HepG2 (cell line): ENCODE data around the gene ERVH48-1. TPM values are rescaled to one million over a fixed set of nuclear protein-coding genes. Genes with fewer than 3 reads are reported as not detected.

Source experiments
- ASH2L ChIP-seq: fragments of 300-600, 200-600 bp; sonication (generic); IDR thresholded peaks from 2 replicates; pipeline ENCODE4 v1.7.0; 2017; ENCODE audit warnings: low read depth, mild to moderate bottlenecking, moderate library complexity, mixed read lengths, low read length; ENCODE audit not compliant: insufficient read length
- CBX5 ChIP-seq: sonication (generic); formaldehyde crosslinking; IDR thresholded peaks from 2 replicates; pipeline ENCODE4 v1.4.0; 2020; ENCODE audit warnings: missing genetic modification reagents, borderline replicate concordance
- CENPX ChIP-seq: sonication (generic); formaldehyde crosslinking; IDR thresholded peaks from 2 replicates; pipeline ENCODE4 v1.9.0; 2021; ENCODE audit warnings: mild to moderate bottlenecking, missing genetic modification reagents, moderate library complexity
- CSRNP2 ChIP-seq: sonication (generic); formaldehyde crosslinking; conservative IDR thresholded peaks from 2 replicates; pipeline ENCODE4 v1.8.0; 2022; ENCODE audit warnings: low read depth, missing genetic modification reagents
- GATA4 ChIP-seq: sonication (generic); IDR thresholded peaks from 2 replicates; pipeline ENCODE4 v1.6.1; 2016; ENCODE audit warnings: antibody characterized with exemption, low read depth, borderline replicate concordance
- HES4 ChIP-seq: sonication (generic); formaldehyde crosslinking; IDR thresholded peaks from 2 replicates; pipeline ENCODE4 v1.9.0; 2021; ENCODE audit warnings: mild to moderate bottlenecking, missing genetic modification reagents, borderline replicate concordance
- IRF2 ChIP-seq: IDR thresholded peaks from 2 replicates; pipeline ENCODE4 v1.6.1; 2018; ENCODE audit warnings: missing genetic modification reagents, missing compliant biosample characterization
- JUND ChIP-seq: sonication (generic); formaldehyde crosslinking; IDR thresholded peaks from 2 replicates; pipeline ENCODE4 v1.8.0; 2022; ENCODE audit warnings: mild to moderate bottlenecking, missing genetic modification reagents
- MAX ChIP-seq: IDR thresholded peaks from 2 replicates; pipeline ENCODE4 v1.6.1; 2012; ENCODE audit warnings: inconsistent platforms
- NFYB ChIP-seq: sonication (generic); formaldehyde crosslinking; IDR thresholded peaks from 2 replicates; pipeline ENCODE4 v1.4.0; 2020; ENCODE audit warnings: missing genetic modification reagents
- POLR2G ChIP-seq: fragments of 200-400 bp; formaldehyde crosslinking; IDR thresholded peaks from 2 replicates; pipeline ENCODE4 v1.6.1; 2018; ENCODE audit warnings: mild to moderate bottlenecking, low read depth, low read length, moderate library complexity
- PRDM4 ChIP-seq: sonication (generic); formaldehyde crosslinking; IDR thresholded peaks from 2 replicates; pipeline ENCODE4 v1.9.0; 2021; ENCODE audit warnings: missing genetic modification reagents, borderline replicate concordance
- SPEN ChIP-seq: sonication (generic); formaldehyde crosslinking; IDR thresholded peaks from 2 replicates; pipeline ENCODE4 v1.5.1; 2020; ENCODE audit warnings: low read depth, mild to moderate bottlenecking, missing genetic modification reagents
- ZEB1 ChIP-seq: IDR thresholded peaks from 2 replicates; pipeline ENCODE4 v1.6.1; 2012; ENCODE audit warnings: mild to moderate bottlenecking, low read depth, inconsistent platforms; ENCODE audit not compliant: insufficient replicate concordance
- ZFX ChIP-seq: sonication (generic); formaldehyde crosslinking; IDR thresholded peaks from 2 replicates; pipeline ENCODE4 v1.4.0; 2020; ENCODE audit warnings: mild to moderate bottlenecking, low read depth, missing genetic modification reagents, moderate library complexity
- ZNF20 ChIP-seq: sonication (generic); formaldehyde crosslinking; IDR thresholded peaks from 2 replicates; pipeline ENCODE4 v1.4.0; 2020; ENCODE audit warnings: mild to moderate bottlenecking, moderate library complexity, missing genetic modification reagents
- ZNF292 ChIP-seq: sonication (generic); formaldehyde crosslinking; IDR thresholded peaks from 2 replicates; pipeline ENCODE4 v1.8.1; 2022; ENCODE audit warnings: mild to moderate bottlenecking, low read depth, missing genetic modification reagents, borderline replicate concordance
- ZNF597 ChIP-seq: sonication (generic); formaldehyde crosslinking; IDR thresholded peaks from 2 replicates; pipeline ENCODE4 v1.5.0; 2020; ENCODE audit warnings: missing genetic modification reagents
- ZNF672 ChIP-seq: sonication (generic); formaldehyde crosslinking; IDR thresholded peaks from 2 replicates; pipeline ENCODE4 v1.8.1; 2022; ENCODE audit warnings: missing genetic modification reagents
- ZNF687 ChIP-seq: sonication (generic); formaldehyde crosslinking; IDR thresholded peaks from 2 replicates; pipeline ENCODE4 v1.5.1; 2020; ENCODE audit warnings: mild to moderate bottlenecking, missing genetic modification reagents, moderate library complexity
- polyA plus RNA-seq, 8 experiments: library from polyadenylated mRNA; depleted of rRNA in 3 of 8; stranded (reverse) in 7 of 8; unstranded in 1 of 8; fragments of >200 nt; fragmentation: Illumina TruSeq in 4 of 8; extraction: Trizol in 4 of 8; gene quantifications; 2 replicates each; pipeline versions ENCODE4 v1.2.1 to v1.2.3, GENCODE V29; 2011 to 2016; ENCODE audit warnings: low read depth in 4 of 8, missing spikeins in 1 of 8, mixed read lengths in 1 of 8; ENCODE audit not compliant: insufficient read depth in 1 of 8
- total RNA-seq, 5 experiments: library from RNA; depleted of rRNA; stranded (reverse); fragments of >200 nt; fragmentation: Illumina TruSeq; extraction: Trizol; gene quantifications; 2 replicates each; pipeline ENCODE4 v1.2.3, GENCODE V29; 2016; ENCODE audit warnings: low read depth in 1 of 5

ERVH48-1 gene
- total and polyA plus RNA-seq, 2 of the 13 experiments (the other 11 are each of a cell fraction or from before 2014, with no cell fraction given) = 1.8 TPM; not detected in 1

GRCh38 chr21:42971897-42972275 lies 46.5 kb upstream of the ERVH48-1 start (continued):
- no peak for TF ChIP-seq SPEN
- no peak for TF ChIP-seq HES4
- no peak for TF ChIP-seq IRF2
- TF ChIP-seq ZFX = peak; percentile 67
- no peak for TF ChIP-seq JUND (CRISPR knock-in tag)
- TF ChIP-seq NFYB = no peak
- TF ChIP-seq CBX5 (CRISPR knock-in tag) = no peak
- TF ChIP-seq PRDM4 (CRISPR knock-in tag) = no peak
- no peak for TF ChIP-seq GATA4
- TF ChIP-seq ZNF672 (CRISPR knock-in tag) = no peak
- no peak for TF ChIP-seq ZNF597
- TF ChIP-seq ZNF292 (CRISPR knock-in tag) = peak; percentile 39; the same call in 1 of the 2 replicates
- TF ChIP-seq CSRNP2 (CRISPR knock-in tag) = no peak
- TF ChIP-seq ASH2L = no peak
- TF ChIP-seq POLR2G = peak; percentile 43
- peak; percentile 75 for TF ChIP-seq ZNF687 (CRISPR knock-in tag)
- peak; percentile 31 for TF ChIP-seq ZEB1
- TF ChIP-seq ZNF20 (CRISPR knock-in tag) = no peak
- peak; percentile 40; the same call in 1 of the 2 replicates for TF ChIP-seq MAX
- TF ChIP-seq CENPX (CRISPR knock-in tag) = no peak
